H9 (cell line): Measurements from ENCODE around the gene CTNND1. TPM values are rescaled to one million over a fixed set of nuclear protein-coding genes. Genes with fewer than 3 reads are reported as not detected.
A peak's percentile ranks its signal among the peaks of the same experiment; 100 is the strongest.

ENCODE experiments used
- DNase-seq: peaks from one replicate; pipeline ENCODE4 v3.0.0-alpha.2; 2017
- H2AFZ ChIP-seq: one replicate; pipeline ENCODE4 v1.6.1; 2013; ENCODE audit warnings: mild to moderate bottlenecking, low read length, control low read depth, moderate library complexity
- H2AK5ac ChIP-seq: 2 replicates; pipeline ENCODE4 v1.6.1; 2013; ENCODE audit warnings: low read length, control low read depth, mixed read lengths; ENCODE audit not compliant: insufficient read length
- H2BK120ac ChIP-seq: one replicate; pipeline ENCODE4 v1.6.1; 2013; ENCODE audit warnings: low read depth, mild to moderate bottlenecking, low read length, control low read depth, inconsistent platforms; ENCODE audit not compliant: poor library complexity, severe bottlenecking
- H2BK12ac ChIP-seq: 2 replicates; pipeline ENCODE4 v1.6.1; 2013; ENCODE audit warnings: low read length, control low read depth, mixed read lengths, low read depth; ENCODE audit not compliant: insufficient read length
- H2BK15ac ChIP-seq: 2 replicates; pipeline ENCODE4 v1.6.1; 2013; ENCODE audit warnings: low read depth, low read length, control low read depth
- H2BK20ac ChIP-seq: one replicate; pipeline ENCODE4 v1.6.1; 2013; ENCODE audit warnings: low read depth, mild to moderate bottlenecking, low read length, control low read depth, inconsistent platforms; ENCODE audit not compliant: poor library complexity, severe bottlenecking
- H2BK5ac ChIP-seq: 2 replicates; pipeline ENCODE4 v1.6.1; 2013; ENCODE audit warnings: low read length, control low read depth, mixed read lengths; ENCODE audit not compliant: insufficient read length
- H3K14ac ChIP-seq: 2 replicates; pipeline ENCODE4 v1.6.1; 2013; ENCODE audit warnings: low read length, control low read depth; ENCODE audit not compliant: insufficient read depth
- H3K18ac ChIP-seq: 2 replicates; pipeline ENCODE4 v1.6.1; 2013; ENCODE audit warnings: low read depth, mild to moderate bottlenecking, mixed read lengths, low read length, control low read depth; ENCODE audit not compliant: insufficient read length
- H3K23ac ChIP-seq: 2 replicates; pipeline ENCODE4 v1.6.1; 2013; ENCODE audit warnings: low read length, control low read depth, mixed read lengths, low read depth; ENCODE audit not compliant: insufficient read length
- H3K23me2 ChIP-seq: 2 replicates; pipeline ENCODE4 v1.6.1; 2013; ENCODE audit warnings: low read depth, mild to moderate bottlenecking, mixed read lengths, low read length, control low read depth; ENCODE audit not compliant: insufficient read length, poor library complexity, severe bottlenecking
- H3K27ac ChIP-seq: 2 replicates; pipeline ENCODE4 v1.5.1; 2013; ENCODE audit warnings: low read length, control low read depth, mixed read lengths, low read depth; ENCODE audit not compliant: insufficient read length
- H3K27me3 ChIP-seq: 2 replicates; pipeline ENCODE4 v1.6.1; 2013; ENCODE audit warnings: low read length, control low read depth, inconsistent platforms; ENCODE audit not compliant: insufficient read depth
- H3K4ac ChIP-seq: 2 replicates; pipeline ENCODE4 v1.6.1; 2013; ENCODE audit warnings: low read depth, mild to moderate bottlenecking, control low read depth, inconsistent platforms, low read length, moderate library complexity
- H3K4me1 ChIP-seq: 2 replicates; pipeline ENCODE4 v1.6.1; 2013; ENCODE audit warnings: low read length, control low read depth, inconsistent platforms; ENCODE audit not compliant: insufficient read depth
- H3K4me2 ChIP-seq: 2 replicates; pipeline ENCODE4 v1.6.1; 2013; ENCODE audit warnings: low read length, control low read depth, mixed read lengths; ENCODE audit not compliant: insufficient read length, insufficient read depth
- H3K56ac ChIP-seq: 2 replicates; pipeline ENCODE4 v1.6.1; 2013; ENCODE audit warnings: low read depth, mild to moderate bottlenecking, mixed read lengths, low read length, control low read depth; ENCODE audit not compliant: insufficient read length
- H3K79me1 ChIP-seq: 2 replicates; pipeline ENCODE4 v1.6.1; 2013; ENCODE audit warnings: low read depth, mild to moderate bottlenecking, moderate library complexity, low read length, control low read depth, inconsistent platforms; ENCODE audit not compliant: insufficient read depth, poor library complexity, severe bottlenecking
- H3K79me2 ChIP-seq: 2 replicates; pipeline ENCODE4 v1.6.1; 2013; ENCODE audit warnings: low read length, control low read depth, inconsistent platforms; ENCODE audit not compliant: insufficient read depth
- H3K9ac ChIP-seq: 2 replicates; pipeline ENCODE4 v1.6.1; 2013; ENCODE audit warnings: low read length, control low read depth, mixed read lengths; ENCODE audit not compliant: insufficient read length; ENCODE audit errors: extremely low read depth
- H3K9me3 ChIP-seq: one replicate; pipeline ENCODE4 v1.6.1; 2013; ENCODE audit warnings: low read depth, low read length, inconsistent platforms; ENCODE audit not compliant: control insufficient read depth
- H3T11ph ChIP-seq: one replicate; pipeline ENCODE4 v1.6.1; 2013; ENCODE audit warnings: mild to moderate bottlenecking, low read length, control low read depth, inconsistent platforms
- H4K20me1 ChIP-seq: one replicate; pipeline ENCODE4 v1.6.1; 2013; ENCODE audit not compliant: control insufficient read depth, insufficient read length, insufficient read depth
- H4K5ac ChIP-seq: 2 replicates; pipeline ENCODE4 v1.6.1; 2013; ENCODE audit warnings: low read depth, mild to moderate bottlenecking, mixed read lengths, low read length, control low read depth; ENCODE audit not compliant: insufficient read length
- H4K8ac ChIP-seq: replicated peaks from 2 replicates; pipeline ENCODE4 v1.6.1; 2013; ENCODE audit warnings: low read length, control low read depth, mixed read lengths, low read depth; ENCODE audit not compliant: insufficient read length
- H4K91ac ChIP-seq: 2 replicates; pipeline ENCODE4 v1.6.1; 2013; ENCODE audit warnings: low read depth, mild to moderate bottlenecking, moderate library complexity, mixed read lengths, low read length, control low read depth; ENCODE audit not compliant: insufficient read length
- H3K27ac Mint-ChIP-seq, 3 experiments: 2 replicates in 2 of 3; 3 replicates in 1 of 3; pipeline ENCODE4 v1.8.0; 2020 to 2021; ENCODE audit warnings: mixed read lengths in 3 of 3, mild to moderate bottlenecking in 1 of 3, moderate library complexity in 1 of 3
- H3K27me3 Mint-ChIP-seq: 2 replicates; pipeline ENCODE4 v1.8.0; 2021; ENCODE audit warnings: low read depth, mild to moderate bottlenecking, moderate library complexity, mixed read lengths
- H3K36me3 Mint-ChIP-seq, 3 experiments: 2 replicates in 2 of 3; 3 replicates in 1 of 3; pipeline ENCODE4 v1.8.0; 2020 to 2021; ENCODE audit warnings: low read depth in 3 of 3, mixed read lengths in 3 of 3; ENCODE audit not compliant: insufficient read depth in 1 of 3
- H3K4me1 Mint-ChIP-seq, 2 experiments: 2 replicates each; pipeline ENCODE4 v1.8.0; 2020; ENCODE audit warnings: mixed read lengths in 2 of 2
- H3K4me3 Mint-ChIP-seq, 2 experiments: 2 replicates in 1 of 2; 3 replicates in 1 of 2; pipeline ENCODE4 v1.8.0; 2020 to 2021; ENCODE audit warnings: mild to moderate bottlenecking in 2 of 2, mixed read lengths in 2 of 2, moderate library complexity in 1 of 2
- H3K9me3 Mint-ChIP-seq, 2 experiments: 2 replicates in 1 of 2; 3 replicates in 1 of 2; pipeline ENCODE4 v1.8.0; 2020; ENCODE audit warnings: mild to moderate bottlenecking in 2 of 2, mixed read lengths in 2 of 2, moderate library complexity in 1 of 2
- CTCF ChIP-seq: fragments of 200-600 bp; sonication (generic); conservative IDR thresholded peaks from 3 replicates; pipeline ENCODE4 v1.8.0; 2021; ENCODE audit warnings: antibody characterized with exemption, mild to moderate bottlenecking
- total RNA-seq: library from RNA; stranded (reverse); gene quantifications from 2 replicates; pipeline ENCODE4 v1.2.1, GENCODE V29; 2021

CTNND1 gene
- total RNA-seq, 1 experiment from 2014 or later: 164 TPM

- no peak overlapping the region for H2BK5ac ChIP-seq
- no peak overlapping the region for H3K4ac ChIP-seq
- H2BK120ac ChIP-seq: no peak overlapping the region
- Mint-ChIP-seq H3K27me3 (no peaks in the 10 kb centered on the region), H3K4me1 (peaks cover 37 to 42% of the 10 kb centered on the region in 2 experiments), H3K36me3 (peaks cover 9 to 35% (median 31%) of the 10 kb centered on the region in 3 experiments), H3K4me3 (no peak overlapping the region), H3K27ac (peak overlapping the region in 2 of 3 experiments; percentile 5 to 13; a peak in 2 of 7 replicates), H3K9me3 (no peaks in the 10 kb centered on the region)
- no peak overlapping the region for H3K18ac ChIP-seq
- no peaks in the 10 kb centered on the region for H3K9me3 ChIP-seq
- H3K23me2 ChIP-seq: no peaks in the 10 kb centered on the region
- no peak overlapping the region for H3K27ac ChIP-seq
- H3K4me2 ChIP-seq: peak overlapping the region; percentile 28
- no peaks in the 10 kb centered on the region for H3K27me3 ChIP-seq
- H3K14ac ChIP-seq: no peak overlapping the region
- no peak overlapping the region for H4K5ac ChIP-seq
- no peak overlapping the region for H2BK20ac ChIP-seq
- H3K79me1 ChIP-seq: peaks cover 17% of the 10 kb centered on the region
- H3K56ac ChIP-seq: no peak overlapping the region
- no peak for TF ChIP-seq CTCF
- no peak for DNase-seq
- no peak overlapping the region for H4K91ac ChIP-seq
- no peak overlapping the region for H2AK5ac ChIP-seq
- no peak overlapping the region for H2BK12ac ChIP-seq
- H2BK15ac ChIP-seq: no peak overlapping the region
- no peaks in the 10 kb centered on the region for H4K20me1 ChIP-seq
- H3K9ac ChIP-seq: no peak overlapping the region
- no peak overlapping the region for H3K23ac ChIP-seq
- H3T11ph ChIP-seq: no peak overlapping the region
- H3K4me1 ChIP-seq: peaks cover 9% of the 10 kb centered on the region; the same call in 1 of the 2 replicates
- no peak overlapping the region for H4K8ac ChIP-seq
- H3K79me2 ChIP-seq: peaks cover 35% of the 10 kb centered on the region; the same call in 1 of the 2 replicates
- no peak overlapping the region for H2AFZ ChIP-seq
These were observed 27.1 kb downstream of the CTNND1 start for GRCh38 chr11:57788703-57789088.
